GM18517 (cell line): Measurements from ENCODE around the gene SMIM28.
"Not testable (repeated sequence)": the region's sequence is repeated elsewhere in the genome, so short reads cannot be mapped to it uniquely, and the experiment has no call there.

ENCODE experiments used
- ATAC-seq: cut with Tn5 transposase; IDR thresholded peaks from one replicate; pipeline ENCODE4 v1.9.1; 2021; ENCODE audit warnings: mild to moderate bottlenecking, moderate library complexity; ENCODE audit not compliant: unreplicated experiment

SMIM28 gene

DNA sequence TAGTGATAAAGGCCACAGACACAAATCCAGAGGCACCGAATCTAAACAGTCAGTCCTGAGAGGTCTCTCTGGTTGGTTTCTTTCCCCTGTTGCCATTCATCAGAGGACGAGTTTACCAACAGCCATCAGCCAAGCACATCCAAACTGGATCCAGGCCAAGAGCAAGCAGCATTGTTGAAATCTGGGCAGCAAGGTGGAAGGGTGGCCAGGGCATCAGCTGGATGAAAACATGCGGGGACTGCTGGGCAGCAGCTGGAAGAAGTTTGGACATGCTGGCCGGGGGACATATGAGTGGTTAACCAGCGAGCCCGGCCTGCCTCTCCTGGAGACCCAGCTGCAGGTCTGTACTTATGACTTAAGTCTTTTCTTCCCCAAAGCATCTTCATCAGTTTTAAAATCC is at the start of gene SMIM28:
Gene SMIM28 (plus strand): TSS at position 62 of the 400 bp plus-strand sequence. CDS start 168 bp downstream, at position 230.
- ATAC-seq: no peak

- no peak for ATAC-seq
Observed at GRCh38 chr6:138328210-138328609, 49.5 kb upstream of the SMIM28 start.

DNA sequence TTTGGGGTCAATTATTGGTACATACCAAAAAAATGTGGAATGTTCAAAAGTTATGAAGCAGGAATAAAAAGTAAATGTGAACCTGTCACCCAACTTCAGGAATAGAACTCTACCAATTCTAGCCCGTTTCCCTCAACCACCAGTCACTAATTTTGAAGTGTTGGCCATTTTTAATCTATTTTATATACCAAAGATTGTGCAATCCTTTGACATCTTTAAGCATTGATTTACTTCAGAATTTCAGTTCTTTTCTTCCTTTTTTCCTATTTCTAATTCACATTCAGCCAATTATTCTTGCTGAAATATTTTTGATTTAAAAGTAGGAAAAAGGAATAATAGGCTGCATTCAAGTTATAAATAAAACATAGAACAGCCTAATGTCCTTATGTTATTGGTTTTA is 46.9 kb upstream of the SMIM28 start:
- no peak for ATAC-seq

- no peak for ATAC-seq
Observed at GRCh38 chr6:138331444-138331843, 46.3 kb upstream of the SMIM28 start.

DNA sequence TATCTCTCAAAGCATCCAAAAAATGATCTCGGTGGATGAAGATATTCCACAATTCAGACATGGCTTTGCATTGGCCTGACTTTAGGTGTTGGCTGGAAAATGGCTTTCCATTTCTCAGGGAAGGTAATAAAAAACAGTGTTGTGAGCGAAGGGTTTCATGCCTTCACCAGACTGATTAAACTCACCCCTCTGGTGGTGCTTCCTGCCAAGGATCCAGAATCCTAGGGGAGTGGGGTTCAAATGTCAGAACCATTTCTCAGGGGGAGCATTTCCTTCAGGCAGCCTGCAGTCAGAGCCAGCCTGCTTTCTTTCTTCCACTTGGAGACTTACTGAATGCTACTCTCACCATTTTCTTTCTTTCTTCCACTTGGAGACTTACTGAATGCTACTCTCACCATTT is 45.7 kb upstream of the SMIM28 start:
- ATAC-seq: no peak

DNA sequence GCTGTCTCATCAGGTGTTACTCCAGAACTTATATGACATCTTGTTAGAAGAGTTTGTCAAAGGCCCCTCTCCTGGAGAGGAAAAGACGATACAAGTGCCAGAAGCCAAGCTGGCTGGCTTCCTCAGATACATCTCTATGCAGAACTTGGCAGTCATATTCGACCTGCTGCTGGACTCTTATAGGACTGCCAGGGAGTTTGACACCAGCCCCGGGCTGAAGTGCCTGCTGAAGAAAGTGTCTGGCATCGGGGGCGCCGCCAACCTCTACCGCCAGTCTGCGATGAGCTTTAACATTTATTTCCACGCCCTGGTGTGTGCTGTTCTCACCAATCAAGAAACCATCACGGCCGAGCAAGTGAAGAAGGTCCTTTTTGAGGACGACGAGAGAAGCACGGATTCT is 43.7 kb upstream of the SMIM28 start:
- ATAC-seq: no peak

- no peak for ATAC-seq
Observed at GRCh38 chr6:138334963-138335362, 42.7 kb upstream of the SMIM28 start.

- ATAC-seq: no peak
Observed at GRCh38 chr6:138336221-138336620, 41.5 kb upstream of the SMIM28 start.

GRCh38 chr6:138337076-138337475 is 40.6 kb upstream of the SMIM28 start:
- ATAC-seq: no peak

DNA sequence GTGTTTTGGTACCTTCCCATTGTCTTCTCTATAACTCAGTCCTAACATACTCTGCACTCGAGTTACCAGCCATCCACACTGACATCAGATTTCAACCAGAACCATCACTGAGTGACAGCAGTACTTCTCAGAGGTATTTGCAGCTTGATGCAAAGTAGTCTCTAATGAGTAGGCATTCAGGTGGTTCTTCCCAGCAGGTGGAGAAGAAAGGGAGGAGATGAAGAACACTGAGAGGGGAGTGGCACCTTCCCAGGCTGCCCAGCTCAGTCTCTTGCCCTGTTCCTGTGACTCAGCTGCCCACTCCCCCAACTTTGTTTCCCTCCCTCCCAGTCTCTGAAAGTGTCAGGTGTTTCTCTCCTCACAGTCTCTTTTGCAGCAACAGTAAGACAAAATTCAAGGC is 38.7 kb upstream of the SMIM28 start:
- ATAC-seq: no peak

DNA sequence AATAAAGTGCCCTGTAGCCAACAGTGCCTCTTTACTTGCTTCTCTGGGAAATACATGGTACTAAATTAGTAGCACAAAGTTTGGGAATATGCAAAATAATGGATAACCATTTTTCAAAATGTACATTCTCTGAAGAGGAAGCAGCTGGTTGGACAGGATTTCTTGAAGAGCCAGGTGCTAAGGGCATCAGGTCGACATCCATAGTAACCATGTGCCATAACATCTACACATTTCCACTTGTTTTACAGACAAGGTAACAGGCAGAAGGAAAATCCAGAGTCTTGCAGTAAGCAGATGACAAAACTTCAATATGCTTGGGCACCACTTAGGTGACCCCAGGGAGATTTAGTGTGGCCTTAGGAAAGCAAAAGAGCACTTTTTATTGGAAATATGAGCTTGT is 36.5 kb upstream of the SMIM28 start:
- no peak for ATAC-seq

- ATAC-seq: no peak
Observed at GRCh38 chr6:138343112-138343511, 34.6 kb upstream of the SMIM28 start.

- ATAC-seq: no peak
Observed at GRCh38 chr6:138345565-138346285, 32.0 kb upstream of the SMIM28 start.

DNA sequence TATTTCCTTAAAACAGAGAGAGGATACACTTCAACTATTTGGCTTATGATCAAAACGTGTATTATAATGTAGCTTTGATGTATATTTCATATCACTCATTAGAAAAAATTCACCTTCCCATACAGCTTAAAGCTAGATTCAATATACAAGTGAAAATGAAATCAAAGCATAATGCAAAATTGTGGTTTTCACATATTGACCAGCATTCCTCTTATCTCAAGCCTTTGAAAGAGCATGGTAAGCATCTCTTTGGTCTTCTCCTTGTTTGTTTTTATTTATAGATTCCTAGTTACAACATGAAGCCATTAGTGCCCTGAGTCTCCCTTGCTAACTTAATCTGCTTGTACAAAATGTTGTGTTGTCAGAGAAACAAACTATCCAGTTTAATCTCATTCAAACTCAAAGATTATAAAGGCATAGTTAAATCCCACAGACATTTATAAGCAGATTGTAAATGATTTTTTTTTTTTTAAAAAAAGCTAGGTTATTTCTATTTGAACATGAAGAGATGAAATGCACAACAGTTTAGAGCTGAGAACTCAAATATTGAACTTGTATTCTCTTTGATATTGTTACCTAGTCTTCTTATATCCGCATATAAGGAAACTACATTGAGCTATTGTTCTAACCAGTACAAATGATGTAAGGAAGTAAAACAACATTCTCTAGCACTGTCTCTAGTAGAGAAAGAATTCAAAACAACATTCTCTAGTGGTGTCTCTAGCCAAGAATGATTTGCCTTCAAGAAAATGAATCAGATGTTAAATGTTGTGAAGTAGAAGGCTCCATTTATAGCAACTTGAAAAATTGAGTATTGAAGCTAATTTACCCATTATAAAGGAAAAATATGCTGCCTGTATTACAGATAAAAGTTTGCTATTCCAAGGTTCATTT is 31.2 kb upstream of the SMIM28 start:
- ATAC-seq: no peak

GRCh38 chr6:138347864-138348263 is 29.8 kb upstream of the SMIM28 start:
- no peak for ATAC-seq

- ATAC-seq: no peak
Observed at GRCh38 chr6:138349891-138350290, 27.8 kb upstream of the SMIM28 start.

DNA sequence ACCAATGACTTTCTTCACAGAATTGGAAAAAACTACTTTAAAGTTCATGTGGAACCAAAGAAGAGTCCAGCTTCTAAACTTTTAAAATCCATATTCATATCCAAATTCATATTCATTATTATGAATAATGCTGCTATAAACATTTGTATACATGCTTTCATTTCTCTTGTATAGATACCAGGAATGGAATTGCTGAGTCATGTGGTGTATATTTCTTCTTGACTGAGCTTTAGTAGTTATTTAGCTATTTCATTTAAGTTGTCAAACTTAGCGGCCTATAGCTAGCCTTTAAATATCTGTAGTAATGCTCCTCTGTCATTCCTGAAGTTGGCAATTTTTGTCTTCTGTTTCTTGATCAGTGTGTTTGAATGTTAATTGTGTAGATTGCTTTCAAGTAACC is 19.8 kb upstream of the SMIM28 start:
- no peak for ATAC-seq

DNA sequence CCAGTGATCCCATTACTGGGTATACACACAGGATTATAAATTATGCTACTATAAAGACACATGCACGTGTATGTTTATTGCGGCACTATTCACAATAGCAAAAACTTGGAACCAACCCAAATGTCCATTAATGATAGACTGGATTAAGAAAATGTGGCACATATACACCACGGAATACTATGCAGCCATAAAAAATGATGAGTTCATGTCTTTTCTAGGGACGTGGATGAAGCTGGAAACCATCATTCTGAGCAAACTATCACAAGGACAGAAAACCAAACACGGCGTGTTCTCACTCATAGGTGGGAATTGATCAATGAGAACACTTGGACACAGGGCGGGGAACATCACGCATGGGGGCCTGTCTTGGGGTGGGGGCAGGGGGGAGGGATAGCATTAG is 9.0 kb upstream of the SMIM28 start:
- not testable (repeated sequence) for ATAC-seq

DNA sequence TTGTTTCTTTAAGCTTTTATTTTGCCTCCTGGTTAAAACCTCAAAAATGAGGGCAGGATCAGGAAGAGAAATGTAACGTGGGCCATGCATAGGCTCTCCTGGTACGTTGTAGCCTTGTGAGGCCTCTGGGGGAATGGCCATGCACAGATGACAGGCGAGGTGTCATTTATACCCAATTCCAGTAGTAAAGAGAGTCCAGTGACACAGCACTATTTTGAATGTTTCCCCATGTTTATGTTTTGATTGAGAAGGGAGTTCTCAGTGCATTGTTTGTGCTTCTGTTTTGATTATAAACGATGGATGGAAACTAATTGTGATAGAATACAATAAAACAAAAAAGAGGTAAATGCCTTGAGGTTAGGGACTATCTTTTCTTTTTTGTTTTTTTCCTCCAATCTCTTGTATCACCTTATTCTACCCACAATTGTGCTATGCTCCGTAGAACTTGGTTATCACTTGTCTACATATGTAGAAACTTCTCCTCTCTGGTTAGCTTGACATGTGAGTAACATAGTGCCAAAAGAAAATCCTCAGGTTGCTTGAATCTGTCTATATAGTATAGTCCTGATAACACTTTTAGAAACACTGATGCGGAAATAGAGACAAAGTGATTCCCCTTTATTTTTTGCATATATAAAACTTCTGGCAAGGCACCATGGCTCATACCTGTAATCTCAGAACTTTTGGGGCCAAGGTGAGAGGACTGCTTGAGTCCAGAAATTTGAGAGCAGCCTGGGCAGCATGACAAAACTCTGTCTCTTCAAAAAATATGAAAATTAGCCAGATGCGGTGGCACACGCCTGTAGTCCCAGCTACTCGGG is 6.9 kb upstream of the SMIM28 start:
- ATAC-seq: no peak

- ATAC-seq: no peak
Observed at GRCh38 chr6:138371452-138371711, 6.3 kb upstream of the SMIM28 start.

- ATAC-seq: no peak
Observed at GRCh38 chr6:138371720-138372119, 6.0 kb upstream of the SMIM28 start.
